ENCODE results near the gene HRNR. TPM values are rescaled to one million over a fixed set of nuclear protein-coding genes. Genes with fewer than 3 reads are reported as not detected.
"Not testable (repeated sequence)": the region's sequence is repeated elsewhere in the genome, so short reads cannot be mapped to it uniquely, and the experiment has no call there.

HRNR gene
- total RNA-seq (ENCODE audit: insufficient read depth, low replicate concordance), result 2.2 TPM

- no peak for DNase-seq (ENCODE audit: low spot score)
These were observed at the start of gene HRNR for GRCh38 chr1:152224093-152224492. HRNR (minus strand) TSS chr1:152224193; CDS start chr1:152223253, 940 bp downstream.

GRCh38 chr1:152256394-152256793, 32.4 kb upstream of the HRNR start:
- DNase-seq (ENCODE audit: low spot score), result not testable (repeated sequence)

- DNase-seq (ENCODE audit: low spot score), result peak; percentile 11
These were observed 28.2 kb upstream of the HRNR start for GRCh38 chr1:152252157-152252556.

- peak; percentile 10 for DNase-seq (ENCODE audit: low spot score)
These were observed 27.4 kb upstream of the HRNR start for GRCh38 chr1:152251391-152251790.

- DNase-seq (ENCODE audit: low spot score), result no peak
These were observed 23.3 kb upstream of the HRNR start for GRCh38 chr1:152247316-152247715.

- no peak for DNase-seq (ENCODE audit: low spot score)
These were observed 20.7 kb upstream of the HRNR start for GRCh38 chr1:152244576-152245273.

- no peak for DNase-seq (ENCODE audit: low spot score)
These were observed 13.1 kb upstream of the HRNR start for GRCh38 chr1:152237093-152237492.

GRCh38 chr1:152228831-152229230, 4.8 kb upstream of the HRNR start:
- DNase-seq (ENCODE audit: low spot score), result no peak

- no peak for DNase-seq (ENCODE audit: low spot score)
These were observed 3.4 kb upstream of the HRNR start for GRCh38 chr1:152227310-152227928.

GRCh38 chr1:152225678-152226077, 1.7 kb upstream of the HRNR start:
- DNase-seq (ENCODE audit: low spot score), result no peak

- no peak for DNase-seq (ENCODE audit: low spot score)
These were observed 3.5 kb downstream of the HRNR start for GRCh38 chr1:152220166-152221163.

GRCh38 chr1:152219438-152219837, 4.6 kb downstream of the HRNR start:
- DNase-seq (ENCODE audit: low spot score), result not testable (repeated sequence)

- DNase-seq (ENCODE audit: low spot score), result no peak
These were observed 5.1 kb downstream of the HRNR start for GRCh38 chr1:152218762-152219436.

- not testable (repeated sequence) for DNase-seq (ENCODE audit: low spot score)
These were observed 8.4 kb downstream of the HRNR start for GRCh38 chr1:152215604-152216003.

- not testable (repeated sequence) for DNase-seq (ENCODE audit: low spot score)
These were observed 9.1 kb downstream of the HRNR start for GRCh38 chr1:152214911-152215310.

- DNase-seq (ENCODE audit: low spot score), result no peak
These were observed 25.0 kb downstream of the HRNR start for GRCh38 chr1:152198982-152199381.

GRCh38 chr1:152197361-152197941, 26.5 kb downstream of the HRNR start:
- DNase-seq (ENCODE audit: low spot score), result no peak

- DNase-seq (ENCODE audit: low spot score), result no peak
These were observed 32.3 kb downstream of the HRNR start for GRCh38 chr1:152191711-152192110.

GRCh38 chr1:152191260-152191659, 32.7 kb downstream of the HRNR start:
- DNase-seq (ENCODE audit: low spot score), result no peak

GRCh38 chr1:152190589-152190988, 33.4 kb downstream of the HRNR start:
- DNase-seq (ENCODE audit: low spot score), result no peak
